Neuronal stem cell (in vitro differentiated cells): ENCODE data around the gene SPOCK2.
A peak's percentile ranks its signal among the peaks of the same experiment; 100 is the strongest.

ENCODE experiments used
- DNase-seq: peaks from one replicate; pipeline ENCODE4 v3.0.0-alpha.2; 2013; ENCODE audit warnings: low spot score
- H2AFZ ChIP-seq: one replicate; pipeline ENCODE4 v1.6.1; 2013; ENCODE audit warnings: mild to moderate bottlenecking, low read length, inconsistent platforms
- H2AK5ac ChIP-seq: 2 replicates; pipeline ENCODE4 v1.6.1; 2013; ENCODE audit warnings: low read depth, mild to moderate bottlenecking, inconsistent platforms, low read length, moderate library complexity, mixed read lengths
- H2BK120ac ChIP-seq: 2 replicates; pipeline ENCODE4 v1.6.1; 2013; ENCODE audit warnings: low read depth, mild to moderate bottlenecking, inconsistent platforms, low read length, moderate library complexity, mixed read lengths
- H2BK12ac ChIP-seq: one replicate; pipeline ENCODE4 v1.6.1; 2013; ENCODE audit warnings: low read length, inconsistent platforms
- H2BK15ac ChIP-seq: 2 replicates; pipeline ENCODE4 v1.6.1; 2013; ENCODE audit warnings: mild to moderate bottlenecking, low read length, inconsistent platforms, mixed read lengths
- H2BK5ac ChIP-seq: one replicate; pipeline ENCODE4 v1.6.1; 2013; ENCODE audit warnings: inconsistent platforms, mild to moderate bottlenecking, low read length, moderate library complexity
- H3K14ac ChIP-seq: one replicate; pipeline ENCODE4 v1.6.1; 2013; ENCODE audit warnings: low read length, inconsistent platforms
- H3K18ac ChIP-seq: 2 replicates; pipeline ENCODE4 v1.6.1; 2013; ENCODE audit warnings: low read length, inconsistent platforms
- H3K23ac ChIP-seq: 2 replicates; pipeline ENCODE4 v1.6.1; 2013; ENCODE audit warnings: low read depth, mild to moderate bottlenecking, mixed read lengths, low read length, inconsistent platforms; ENCODE audit not compliant: poor library complexity
- H3K27ac ChIP-seq: replicated peaks from 3 replicates; pipeline ENCODE4 v1.5.1; 2013; ENCODE audit warnings: low read length, inconsistent platforms
- H3K27me3 ChIP-seq, 3 experiments: 2 replicates each; pipeline ENCODE4 v1.6.1; 2013; ENCODE audit warnings: low read length in 3 of 3, mild to moderate bottlenecking in 2 of 3, inconsistent platforms in 1 of 3, low read depth in 1 of 3, mixed read lengths in 1 of 3, moderate library complexity in 1 of 3; ENCODE audit not compliant: control insufficient read depth in 3 of 3, insufficient read depth in 3 of 3
- H3K36me3 ChIP-seq, 2 donors: replicated peaks in 1 of 2; 2 replicates each; pipeline ENCODE4 v1.6.1; 2013; ENCODE audit warnings: low read length in 2 of 2; ENCODE audit not compliant: control insufficient read depth in 2 of 2, insufficient read depth in 2 of 2
- H3K4ac ChIP-seq: 2 replicates; pipeline ENCODE4 v1.6.1; 2013; ENCODE audit warnings: inconsistent platforms, mild to moderate bottlenecking, low read length, moderate library complexity
- H3K4me1 ChIP-seq, 2 donors: 1 replicate in 1 of 2; 2 replicates in 1 of 2; pipeline ENCODE4 v1.6.1; 2013; ENCODE audit warnings: low read length in 2 of 2, low read depth in 1 of 2; ENCODE audit not compliant: control insufficient read depth in 2 of 2, insufficient read depth in 1 of 2
- H3K4me2 ChIP-seq: one replicate; pipeline ENCODE4 v1.6.1; 2013; ENCODE audit warnings: mild to moderate bottlenecking, low read length, inconsistent platforms; ENCODE audit not compliant: insufficient read depth, poor library complexity, severe bottlenecking
- H3K4me3 ChIP-seq, 2 donors: 2 replicates each; pipeline ENCODE4 v1.5.1; 2013; ENCODE audit warnings: low read length in 2 of 2, mild to moderate bottlenecking in 2 of 2, inconsistent platforms in 1 of 2, moderate library complexity in 1 of 2
- H3K79me1 ChIP-seq: one replicate; pipeline ENCODE4 v1.6.1; 2013; ENCODE audit warnings: low read depth, mild to moderate bottlenecking, inconsistent platforms, low read length, moderate library complexity
- H3K9ac ChIP-seq: one replicate; pipeline ENCODE4 v1.6.1; 2013; ENCODE audit warnings: mild to moderate bottlenecking, low read depth, low read length, inconsistent platforms; ENCODE audit not compliant: poor library complexity
- H3K9me3 ChIP-seq, 2 donors: replicated peaks in 1 of 2; 2 replicates each; pipeline versions ENCODE3 to v1.6.1; 2013; ENCODE audit warnings: low read length in 2 of 2, mild to moderate bottlenecking in 2 of 2, inconsistent platforms in 1 of 2, low read depth in 1 of 2, mixed read lengths in 1 of 2, moderate library complexity in 1 of 2; ENCODE audit not compliant: control insufficient read depth in 2 of 2, insufficient read depth in 1 of 2
- H4K8ac ChIP-seq: one replicate; pipeline ENCODE4 v1.6.1; 2013; ENCODE audit warnings: low read depth, mild to moderate bottlenecking, inconsistent platforms, low read length, moderate library complexity
- H4K91ac ChIP-seq: one replicate; pipeline ENCODE4 v1.6.1; 2013; ENCODE audit warnings: low read length, low read depth, mild to moderate bottlenecking, inconsistent platforms; ENCODE audit not compliant: poor library complexity
- WGBS, 2 donors: extraction: QIAGEN DNeasy Blood & Tissue Kit; methylation state at CpG; one replicate each; pipeline ENCODE4 v1.1.7; 2013; ENCODE audit warnings: missing lambda C conversion rate in 2 of 2, mixed read lengths in 1 of 2; ENCODE audit not compliant: insufficient read length in 2 of 2, insufficient replicate concordance in 1 of 2; ENCODE audit errors: extremely low coverage in 2 of 2; 5-methylcytosine and 5-hydroxymethylcytosine counted together

SPOCK2 gene

DNA sequence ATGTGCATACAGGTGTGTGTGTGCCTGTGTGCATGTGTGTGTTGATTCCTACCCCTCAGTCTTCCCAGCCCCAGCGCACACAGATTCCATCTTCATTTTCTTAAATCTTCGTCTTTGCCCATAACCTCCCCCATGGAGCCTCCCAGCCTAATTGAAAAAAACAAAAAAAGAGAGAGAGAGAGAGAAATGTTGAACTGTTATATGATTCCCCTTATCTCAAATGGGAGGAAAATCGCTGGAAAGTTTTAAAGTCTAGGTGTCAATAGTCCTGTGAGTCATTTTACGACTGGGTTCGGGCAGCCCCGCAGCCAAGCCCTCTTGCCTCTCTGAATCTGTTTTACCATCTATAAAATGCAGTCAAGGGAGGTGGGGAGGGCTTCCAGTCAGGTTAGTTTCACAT is 60.9 kb downstream of the SPOCK2 start:
- no peak overlapping the region for H4K91ac ChIP-seq
- no peak overlapping the region for H3K4me3 ChIP-seq
- DNase-seq: no peak
- no peak overlapping the region for H2BK15ac ChIP-seq
- no peak overlapping the region for H3K4me2 ChIP-seq
- H2BK120ac ChIP-seq: no peak overlapping the region
- no peak overlapping the region for H3K4ac ChIP-seq
- H4K8ac ChIP-seq: no peak overlapping the region
- H2AK5ac ChIP-seq: no peak overlapping the region
- H3K27me3 ChIP-seq: no peaks in the 10 kb centered on the region
- no peak overlapping the region for H2BK5ac ChIP-seq
- no peak overlapping the region for H3K27ac ChIP-seq
- H2AFZ ChIP-seq: no peak overlapping the region
- WGBS, 2 donors: no CpG with 5 or more reads among the region's 6 CpGs
- peaks cover 2% of the 10 kb centered on the region in 2 donors for H3K9me3 ChIP-seq
- no peak overlapping the region for H3K23ac ChIP-seq
- H3K4me1 ChIP-seq: peaks cover 10 to 15% of the 10 kb centered on the region in 2 donors
- H3K79me1 ChIP-seq: no peaks in the 10 kb centered on the region
- no peak overlapping the region for H3K9ac ChIP-seq
- H3K14ac ChIP-seq: no peak overlapping the region
- no peaks in the 10 kb centered on the region for H3K36me3 ChIP-seq
- H3K18ac ChIP-seq: no peak overlapping the region
- no peak overlapping the region for H2BK12ac ChIP-seq

- peaks cover 2% of the 10 kb centered on the region in 2 donors for H3K9me3 ChIP-seq
- H3K79me1 ChIP-seq: no peaks in the 10 kb centered on the region
- H3K23ac ChIP-seq: no peak overlapping the region
- H3K18ac ChIP-seq: no peak overlapping the region
- no peak overlapping the region for H2BK12ac ChIP-seq
- H3K4ac ChIP-seq: no peak overlapping the region
- H2AFZ ChIP-seq: peak overlapping the region; percentile 73
- no peak overlapping the region for H2BK15ac ChIP-seq
- no peaks in the 10 kb centered on the region for H3K27me3 ChIP-seq
- H3K27ac ChIP-seq: no peak overlapping the region
- no peak overlapping the region for H2BK120ac ChIP-seq
- no peaks in the 10 kb centered on the region for H3K36me3 ChIP-seq
- no peak overlapping the region for H4K8ac ChIP-seq
- H3K4me2 ChIP-seq: no peak overlapping the region
- no peak for DNase-seq
- no peak overlapping the region for H2BK5ac ChIP-seq
- H2AK5ac ChIP-seq: no peak overlapping the region
- no peak overlapping the region for H3K4me3 ChIP-seq
- H4K91ac ChIP-seq: no peak overlapping the region
- H3K14ac ChIP-seq: no peak overlapping the region
- peaks cover 10 to 15% of the 10 kb centered on the region in 2 donors for H3K4me1 ChIP-seq
- WGBS, 2 donors: no CpG with 5 or more reads among the region's 14 CpGs
- H3K9ac ChIP-seq: no peak overlapping the region
Observed at GRCh38 chr10:72026278-72027111, 61.9 kb downstream of the SPOCK2 start.

- Histone ChIP-seq H2BK15ac (no peak overlapping the region), H3K18ac (no peak overlapping the region), H2BK5ac (no peak overlapping the region), H4K8ac (no peak overlapping the region), H3K9me3 (peaks cover 2% of the 10 kb centered on the region in 2 donors), H2BK12ac (no peak overlapping the region), H3K4ac (no peak overlapping the region), H4K91ac (no peak overlapping the region), H3K79me1 (no peaks in the 10 kb centered on the region), H3K27ac (no peak overlapping the region), H3K14ac (no peak overlapping the region), H3K9ac (no peak overlapping the region), H2AK5ac (no peak overlapping the region), H3K4me3 (no peak overlapping the region), H3K4me2 (no peak overlapping the region), H3K23ac (no peak overlapping the region), H3K4me1 (peaks cover 8 to 13% of the 10 kb centered on the region in 2 donors), H2AFZ (no peak overlapping the region), H3K36me3 (no peaks in the 10 kb centered on the region), H2BK120ac (no peak overlapping the region), H3K27me3 (no peaks in the 10 kb centered on the region)
- no CpG with 5 or more reads among the region's 5 CpGs for WGBS, 2 donors
- DNase-seq: no peak
Observed at GRCh38 chr10:72025832-72026231, 62.5 kb downstream of the SPOCK2 start.

DNA sequence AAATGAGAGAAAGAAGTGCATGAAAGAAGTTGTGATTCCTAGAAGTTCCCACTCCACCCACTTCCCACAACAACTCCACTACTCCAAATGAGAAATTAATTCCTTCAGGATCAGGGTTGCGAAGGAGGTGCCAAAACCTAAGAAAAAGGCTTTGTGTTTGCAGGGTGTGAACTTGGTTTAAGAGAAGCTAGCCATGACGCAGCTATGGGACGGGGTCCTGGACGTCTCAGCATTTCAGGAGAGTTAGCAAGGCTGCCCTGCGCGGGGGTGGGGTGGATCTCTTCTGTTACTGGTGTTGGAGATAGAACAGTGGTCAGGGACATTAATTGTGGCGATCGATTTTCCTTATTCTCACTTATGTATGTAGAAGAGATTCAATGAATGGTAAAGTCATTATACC is 63.0 kb downstream of the SPOCK2 start:
- no peaks in the 10 kb centered on the region for H3K36me3 ChIP-seq
- H3K14ac ChIP-seq: no peak overlapping the region
- H3K4ac ChIP-seq: no peak overlapping the region
- no CpG with 5 or more reads among the region's 8 CpGs for whole genome bisulfite sequencing, 2 donors
- H3K4me1 ChIP-seq: peaks cover 4 to 8% of the 10 kb centered on the region in 2 donors
- no peak overlapping the region for H4K8ac ChIP-seq
- H3K18ac ChIP-seq: no peak overlapping the region
- H3K9ac ChIP-seq: no peak overlapping the region
- H2AK5ac ChIP-seq: no peak overlapping the region
- H3K4me3 ChIP-seq: no peak overlapping the region
- peak overlapping the region; percentile 81 for H2AFZ ChIP-seq
- no peak overlapping the region for H3K27ac ChIP-seq
- no peaks in the 10 kb centered on the region for H3K27me3 ChIP-seq
- H2BK15ac ChIP-seq: no peak overlapping the region
- peaks cover 2% of the 10 kb centered on the region in 2 donors for H3K9me3 ChIP-seq
- H2BK5ac ChIP-seq: no peak overlapping the region
- H2BK120ac ChIP-seq: no peak overlapping the region
- H3K79me1 ChIP-seq: no peaks in the 10 kb centered on the region
- no peak overlapping the region for H3K4me2 ChIP-seq
- H4K91ac ChIP-seq: no peak overlapping the region
- no peak overlapping the region for H2BK12ac ChIP-seq
- no peak overlapping the region for H3K23ac ChIP-seq
- no peak for DNase-seq
